Measurements from ENCODE around the gene OR6K2.

- TF ChIP-seq CTCF (IDR thresholded peaks at IDR 0.05; ENCODE audit: borderline replicate concordance, extremely low read depth, low read length, poor library complexity, severe bottlenecking) (no peak), EZH2 (IDR thresholded peaks at IDR 0.05; ENCODE audit: borderline replicate concordance, low read depth, low read length, severe bottlenecking) (no peak)
These were observed 47.6 kb downstream of the OR6K2 start for GRCh38 chr1:158652721-158653334.

Data from DND-41 (cell line).